Mesendoderm (in vitro differentiated cells): ENCODE measurements around the gene CLSTN2.

Experiments
- DNase-seq: peaks from one replicate; pipeline ENCODE4 v3.0.0; 2013
- H2AK5ac ChIP-seq: 2 replicates; pipeline ENCODE4 v1.6.1; 2013; ENCODE audit warnings: low read length, inconsistent platforms
- H2BK120ac ChIP-seq: 2 replicates; pipeline ENCODE4 v1.6.1; 2013; ENCODE audit warnings: low read depth, mild to moderate bottlenecking, low read length, moderate library complexity, mixed read lengths
- H2BK15ac ChIP-seq: replicated peaks from 2 replicates; pipeline ENCODE4 v1.6.1; 2013; ENCODE audit warnings: low read depth, mild to moderate bottlenecking, moderate library complexity
- H2BK5ac ChIP-seq: 2 replicates; pipeline ENCODE4 v1.6.1; 2013; ENCODE audit warnings: low read length, inconsistent platforms
- H3K18ac ChIP-seq: 2 replicates; pipeline ENCODE4 v1.6.1; 2013; ENCODE audit warnings: mild to moderate bottlenecking, low read length, mixed read lengths
- H3K23ac ChIP-seq: one replicate; pipeline ENCODE4 v1.6.1; 2013; ENCODE audit warnings: low read length
- H3K27ac ChIP-seq: 2 replicates; pipeline ENCODE4 v1.5.1; 2013; ENCODE audit warnings: low read depth, mild to moderate bottlenecking, inconsistent platforms, low read length, moderate library complexity
- H3K27me3 ChIP-seq: 2 replicates; pipeline ENCODE4 v1.6.1; 2013; ENCODE audit warnings: low read length, control low read depth, mild to moderate bottlenecking, inconsistent platforms; ENCODE audit not compliant: insufficient read depth, poor library complexity
- H3K36me3 ChIP-seq: 2 replicates; pipeline ENCODE4 v1.6.1; 2013; ENCODE audit warnings: low read length, inconsistent platforms; ENCODE audit not compliant: control insufficient read depth, insufficient read depth
- H3K4ac ChIP-seq: one replicate; pipeline ENCODE4 v1.6.1; 2013; ENCODE audit warnings: low read depth, mild to moderate bottlenecking, low read length, moderate library complexity
- H3K4me1 ChIP-seq: 2 replicates; pipeline ENCODE4 v1.6.1; 2013; ENCODE audit warnings: low read depth, low read length, inconsistent platforms; ENCODE audit not compliant: control insufficient read depth
- H3K4me2 ChIP-seq: 2 replicates; pipeline ENCODE4 v1.6.1; 2013; ENCODE audit warnings: low read length
- H3K4me3 ChIP-seq: 2 replicates; pipeline ENCODE4 v1.5.1; 2013; ENCODE audit warnings: mild to moderate bottlenecking, low read length
- H3K56ac ChIP-seq: one replicate; pipeline ENCODE4 v1.6.1; 2013; ENCODE audit warnings: low read length
- H3K79me1 ChIP-seq: 2 replicates; pipeline ENCODE4 v1.6.1; 2013; ENCODE audit warnings: low read length, inconsistent platforms
- H3K79me2 ChIP-seq: 2 replicates; pipeline ENCODE4 v1.6.1; 2013; ENCODE audit warnings: mild to moderate bottlenecking, low read length; ENCODE audit not compliant: control insufficient read depth, insufficient read depth
- H3K9ac ChIP-seq: 2 replicates; pipeline ENCODE4 v1.6.1; 2013; ENCODE audit warnings: low read length, inconsistent platforms
- H4K5ac ChIP-seq: one replicate; pipeline ENCODE4 v1.6.1; 2013; ENCODE audit warnings: low read length
- H4K8ac ChIP-seq: one replicate; pipeline ENCODE4 v1.6.1; 2013; ENCODE audit warnings: low read depth, mild to moderate bottlenecking, control low read depth, low read length, moderate library complexity
- WGBS: extraction: QIAGEN DNeasy Blood & Tissue Kit; methylation state at CpG from one replicate; pipeline ENCODE4 v1.1.7; 2013; ENCODE audit warnings: low lambda C conversion rate, missing lambda C conversion rate; ENCODE audit not compliant: insufficient coverage; ENCODE audit errors: extremely low coverage; 5-methylcytosine and 5-hydroxymethylcytosine counted together

Gene CLSTN2

GRCh38 chr3:140246578-140246977, 311.6 kb downstream of the CLSTN2 start:
- Histone ChIP-seq H3K56ac (no peak overlapping the region), H3K4me1 (peaks cover 4% of the 10 kb centered on the region), H2BK15ac (no peak overlapping the region), H4K5ac (no peak overlapping the region), H3K18ac (no peak overlapping the region), H3K4me2 (no peak overlapping the region), H3K79me2 (no peaks in the 10 kb centered on the region), H3K27ac (no peak overlapping the region), H3K4me3 (no peak overlapping the region), H3K79me1 (no peaks in the 10 kb centered on the region), H3K27me3 (no peaks in the 10 kb centered on the region), H2BK5ac (no peak overlapping the region), H3K9ac (no peak overlapping the region), H3K4ac (no peak overlapping the region), H3K36me3 (no peaks in the 10 kb centered on the region), H4K8ac (no peak overlapping the region), H2AK5ac (no peak overlapping the region), H2BK120ac (no peak overlapping the region), H3K23ac (no peak overlapping the region)
- peak; percentile 61 for DNase-seq
- WGBS: no CpG with 5 or more reads among the region's 3 CpGs

- H3K27ac ChIP-seq: no peak overlapping the region
- no peak overlapping the region for H3K4ac ChIP-seq
- no peak overlapping the region for H2BK15ac ChIP-seq
- no peak overlapping the region for H2BK120ac ChIP-seq
- H3K18ac ChIP-seq: no peak overlapping the region
- no peak overlapping the region for H3K4me2 ChIP-seq
- no peaks in the 10 kb centered on the region for H3K36me3 ChIP-seq
- no peak overlapping the region for H3K4me3 ChIP-seq
- no peak for DNase-seq
- peaks cover 4% of the 10 kb centered on the region for H3K4me1 ChIP-seq
- no peak overlapping the region for H3K23ac ChIP-seq
- H3K79me2 ChIP-seq: no peaks in the 10 kb centered on the region
- H3K56ac ChIP-seq: no peak overlapping the region
- no peaks in the 10 kb centered on the region for H3K27me3 ChIP-seq
- no peak overlapping the region for H4K5ac ChIP-seq
- H3K79me1 ChIP-seq: no peaks in the 10 kb centered on the region
- no peak overlapping the region for H2BK5ac ChIP-seq
- H4K8ac ChIP-seq: no peak overlapping the region
- no peak overlapping the region for H3K9ac ChIP-seq
- H2AK5ac ChIP-seq: no peak overlapping the region
Measured at GRCh38 chr3:140247775-140248174, 312.8 kb downstream of the CLSTN2 start.

GRCh38 chr3:140249188-140249587, 314.2 kb downstream of the CLSTN2 start:
- H3K79me1 ChIP-seq: no peaks in the 10 kb centered on the region
- H2BK15ac ChIP-seq: no peak overlapping the region
- no peak overlapping the region for H2BK5ac ChIP-seq
- no peak overlapping the region for H3K9ac ChIP-seq
- peaks cover 4% of the 10 kb centered on the region for H3K4me1 ChIP-seq
- no peaks in the 10 kb centered on the region for H3K36me3 ChIP-seq
- H3K27ac ChIP-seq: no peak overlapping the region
- H2BK120ac ChIP-seq: no peak overlapping the region
- no peaks in the 10 kb centered on the region for H3K79me2 ChIP-seq
- H3K23ac ChIP-seq: no peak overlapping the region
- no peak overlapping the region for H4K5ac ChIP-seq
- H3K27me3 ChIP-seq: no peaks in the 10 kb centered on the region
- H2AK5ac ChIP-seq: no peak overlapping the region
- H4K8ac ChIP-seq: no peak overlapping the region
- no peak overlapping the region for H3K56ac ChIP-seq
- WGBS: no CpG with 5 or more reads among the region's 3 CpGs
- H3K4ac ChIP-seq: no peak overlapping the region
- no peak overlapping the region for H3K18ac ChIP-seq
- H3K4me3 ChIP-seq: no peak overlapping the region
- peak; percentile 55 for DNase-seq
- no peak overlapping the region for H3K4me2 ChIP-seq

- Histone ChIP-seq H3K4me3 (no peak overlapping the region), H3K27me3 (no peaks in the 10 kb centered on the region), H4K8ac (no peak overlapping the region), H2BK15ac (no peak overlapping the region), H3K4me1 (peaks cover 4% of the 10 kb centered on the region), H3K4ac (no peak overlapping the region), H2BK5ac (no peak overlapping the region), H2AK5ac (no peak overlapping the region), H4K5ac (no peak overlapping the region), H3K9ac (no peak overlapping the region), H3K36me3 (no peaks in the 10 kb centered on the region), H3K18ac (no peak overlapping the region), H3K56ac (no peak overlapping the region), H2BK120ac (no peak overlapping the region), H3K27ac (no peak overlapping the region), H3K4me2 (no peak overlapping the region), H3K79me1 (no peaks in the 10 kb centered on the region), H3K23ac (no peak overlapping the region), H3K79me2 (no peaks in the 10 kb centered on the region)
- peak; percentile 50 for DNase-seq
- WGBS: no CpG with 5 or more reads among the region's 7 CpGs
Measured at GRCh38 chr3:140250010-140250855, 315.2 kb downstream of the CLSTN2 start.

GRCh38 chr3:140250945-140251344, 316.0 kb downstream of the CLSTN2 start:
- Histone ChIP-seq H3K9ac (no peak overlapping the region), H2BK15ac (no peak overlapping the region), H2BK5ac (no peak overlapping the region), H2BK120ac (no peak overlapping the region), H3K18ac (no peak overlapping the region), H3K56ac (no peak overlapping the region), H2AK5ac (no peak overlapping the region), H3K27me3 (no peaks in the 10 kb centered on the region), H3K4me1 (peaks cover 4% of the 10 kb centered on the region), H3K36me3 (no peaks in the 10 kb centered on the region), H3K23ac (no peak overlapping the region), H3K79me1 (no peaks in the 10 kb centered on the region), H3K4me2 (no peak overlapping the region), H3K4me3 (no peak overlapping the region), H4K8ac (no peak overlapping the region), H3K4ac (no peak overlapping the region), H3K79me2 (no peaks in the 10 kb centered on the region), H4K5ac (no peak overlapping the region), H3K27ac (no peak overlapping the region)
- no peak for DNase-seq
- no CpG with 5 or more reads among the region's 4 CpGs for WGBS

GRCh38 chr3:140251678-140252077, 316.7 kb downstream of the CLSTN2 start:
- Histone ChIP-seq H3K4me1 (peaks cover 3% of the 10 kb centered on the region), H3K36me3 (no peaks in the 10 kb centered on the region), H3K18ac (no peak overlapping the region), H4K5ac (no peak overlapping the region), H3K23ac (no peak overlapping the region), H3K4me2 (no peak overlapping the region), H3K27me3 (no peaks in the 10 kb centered on the region), H3K9ac (no peak overlapping the region), H2BK15ac (no peak overlapping the region), H3K4me3 (no peak overlapping the region), H3K4ac (no peak overlapping the region), H3K79me2 (no peaks in the 10 kb centered on the region), H2BK120ac (no peak overlapping the region), H3K79me1 (no peaks in the 10 kb centered on the region), H4K8ac (no peak overlapping the region), H3K27ac (no peak overlapping the region), H2BK5ac (no peak overlapping the region), H2AK5ac (no peak overlapping the region), H3K56ac (no peak overlapping the region)
- no CpG with 5 or more reads among the region's 2 CpGs for WGBS
- peak; percentile 23 for DNase-seq
